ENCODE data around the gene MAEA. TPM values are rescaled to one million over a fixed set of nuclear protein-coding genes. Genes with fewer than 3 reads are reported as not detected.

The MAEA gene
- total RNA-seq, 2 experiments from 2014 or later: 61.5 to 63.2 TPM

- H3K27ac Mint-ChIP-seq: no peak overlapping the region
- Histone ChIP-seq H3K4me3 (ENCODE audit: low read length) (no peak overlapping the region), H3K27me3 (ENCODE audit: control insufficient read depth in 1 of 2, insufficient read depth in 2 of 2, low read length in 2 of 2) (no peaks in the 10 kb centered on the region), H3K4me1 (ENCODE audit: insufficient read depth, low read length) (no peaks in the 10 kb centered on the region), H3K36me3 (ENCODE audit: insufficient read depth, low read length) (peaks cover 33% of the 10 kb centered on the region), H3K9me3 (ENCODE audit: control insufficient read depth in 1 of 2, insufficient read depth in 1 of 2, low read length in 2 of 2) (no peaks in the 10 kb centered on the region), H3K27ac (ENCODE audit: low read depth in 1 of 2, low read length in 2 of 2) (no peak overlapping the region)
- H3K4me3 Mint-ChIP-seq: no peak overlapping the region
- H3K9me3 Mint-ChIP-seq: no peaks in the 10 kb centered on the region
- intact Hi-C loops (cut with DNase I, micrococcal nuclease): no loop called here
- peaks cover 36% of the 10 kb centered on the region for H3K36me3 Mint-ChIP-seq (ENCODE audit: low read depth)
- TF ChIP-seq, protein P1, sequence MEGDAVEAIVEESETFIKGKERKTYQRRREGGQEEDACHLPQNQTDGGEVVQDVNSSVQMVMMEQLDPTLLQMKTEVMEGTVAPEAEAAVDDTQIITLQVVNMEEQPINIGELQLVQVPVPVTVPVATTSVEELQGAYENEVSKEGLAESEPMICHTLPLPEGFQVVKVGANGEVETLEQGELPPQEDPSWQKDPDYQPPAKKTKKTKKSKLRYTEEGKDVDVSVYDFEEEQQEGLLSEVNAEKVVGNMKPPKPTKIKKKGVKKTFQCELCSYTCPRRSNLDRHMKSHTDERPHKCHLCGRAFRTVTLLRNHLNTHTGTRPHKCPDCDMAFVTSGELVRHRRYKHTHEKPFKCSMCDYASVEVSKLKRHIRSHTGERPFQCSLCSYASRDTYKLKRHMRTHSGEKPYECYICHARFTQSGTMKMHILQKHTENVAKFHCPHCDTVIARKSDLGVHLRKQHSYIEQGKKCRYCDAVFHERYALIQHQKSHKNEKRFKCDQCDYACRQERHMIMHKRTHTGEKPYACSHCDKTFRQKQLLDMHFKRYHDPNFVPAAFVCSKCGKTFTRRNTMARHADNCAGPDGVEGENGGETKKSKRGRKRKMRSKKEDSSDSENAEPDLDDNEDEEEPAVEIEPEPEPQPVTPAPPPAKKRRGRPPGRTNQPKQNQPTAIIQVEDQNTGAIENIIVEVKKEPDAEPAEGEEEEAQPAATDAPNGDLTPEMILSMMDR (IDR thresholded peaks at IDR 0.05): no peak
- ChIA-PET CTCF (no interaction called here), POLR2A (no interaction called here)
- ATAC-seq (ENCODE audit: poor library complexity) (no peak), DNase-seq (no peak)
- H3K27me3 Mint-ChIP-seq: no peaks in the 10 kb centered on the region
- H3K4me1 Mint-ChIP-seq (ENCODE audit: low read depth): no peaks in the 10 kb centered on the region
Observed at GRCh38 chr4:1367936-1368289, 78.2 kb downstream of the MAEA start.

DNA sequence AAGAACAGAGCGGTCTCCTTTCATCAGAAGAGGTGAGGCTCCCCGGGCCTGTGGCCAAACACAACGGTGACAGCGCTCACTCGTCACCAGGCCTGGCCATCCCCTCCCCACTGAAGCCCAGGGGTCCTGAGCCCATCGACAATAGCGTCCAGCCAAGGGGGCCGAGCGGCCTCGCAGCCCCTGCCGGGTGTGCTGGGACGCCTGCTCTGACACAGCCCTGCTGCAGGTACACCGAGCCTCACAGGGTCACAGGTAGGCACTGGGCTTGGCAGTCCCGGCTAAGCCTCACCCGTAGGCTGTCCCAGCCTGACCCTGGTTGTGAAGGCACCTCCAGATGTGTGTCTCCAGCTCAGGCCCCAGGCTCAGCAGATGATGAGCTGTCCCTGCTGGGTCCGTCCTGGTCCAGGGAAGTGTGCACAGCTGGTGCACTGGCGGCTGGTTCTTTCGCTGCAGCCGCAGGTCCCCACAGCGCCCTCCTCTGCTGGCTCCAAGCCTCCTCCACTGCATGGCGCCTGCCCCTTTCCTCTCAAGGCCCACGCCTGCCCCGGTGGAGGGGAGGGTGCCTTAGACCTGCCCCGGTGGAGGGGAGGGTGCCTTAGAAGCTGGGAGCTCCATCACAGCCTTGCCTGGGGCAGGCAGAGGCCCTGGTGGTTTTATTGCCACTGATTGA is 78.9 kb downstream of the MAEA start:
- no peak overlapping the region for H3K27ac Mint-ChIP-seq
- H3K4me1 ChIP-seq (ENCODE audit: insufficient read depth, low read length): no peaks in the 10 kb centered on the region
- H3K36me3 Mint-ChIP-seq (ENCODE audit: low read depth): peaks cover 37% of the 10 kb centered on the region
- TF ChIP-seq, protein P1 (IDR thresholded peaks at IDR 0.05): no peak
- H3K9me3 Mint-ChIP-seq: no peaks in the 10 kb centered on the region
- H3K4me1 Mint-ChIP-seq (ENCODE audit: low read depth): no peaks in the 10 kb centered on the region
- no peaks in the 10 kb centered on the region for H3K27me3 Mint-ChIP-seq
- POLR2A ChIA-PET: no interaction called here
- no peak for DNase-seq
- H3K4me3 ChIP-seq (ENCODE audit: low read length): no peak overlapping the region
- no peaks in the 10 kb centered on the region for H3K27me3 ChIP-seq (ENCODE audit: control insufficient read depth in 1 of 2, insufficient read depth in 2 of 2, low read length in 2 of 2)
- H3K4me3 Mint-ChIP-seq: no peak overlapping the region
- H3K36me3 ChIP-seq (ENCODE audit: insufficient read depth, low read length): peaks cover 34% of the 10 kb centered on the region
- CTCF ChIA-PET: no interaction called here
- no peak overlapping the region for H3K27ac ChIP-seq (ENCODE audit: low read depth in 1 of 2, low read length in 2 of 2)
- ATAC-seq (ENCODE audit: poor library complexity): no peak
- intact Hi-C loops (cut with DNase I, micrococcal nuclease): no loop called here
- H3K9me3 ChIP-seq (ENCODE audit: control insufficient read depth in 1 of 2, insufficient read depth in 1 of 2, low read length in 2 of 2): no peaks in the 10 kb centered on the region

- Mint-ChIP-seq H3K9me3 (no peaks in the 10 kb centered on the region), H3K4me3 (no peak overlapping the region), H3K36me3 (ENCODE audit: low read depth) (peaks cover 40% of the 10 kb centered on the region), H3K27ac (no peak overlapping the region), H3K4me1 (ENCODE audit: low read depth) (no peaks in the 10 kb centered on the region), H3K27me3 (no peaks in the 10 kb centered on the region)
- ChIA-PET CTCF (no interaction called here), POLR2A (no interaction called here)
- Histone ChIP-seq H3K4me1 (ENCODE audit: insufficient read depth, low read length) (no peaks in the 10 kb centered on the region), H3K9me3 (ENCODE audit: control insufficient read depth in 1 of 2, insufficient read depth in 1 of 2, low read length in 2 of 2) (no peaks in the 10 kb centered on the region), H3K4me3 (ENCODE audit: low read length) (no peak overlapping the region), H3K27me3 (ENCODE audit: control insufficient read depth in 1 of 2, insufficient read depth in 2 of 2, low read length in 2 of 2) (no peaks in the 10 kb centered on the region), H3K36me3 (ENCODE audit: insufficient read depth, low read length) (peaks cover 34% of the 10 kb centered on the region), H3K27ac (ENCODE audit: low read depth in 1 of 2, low read length in 2 of 2) (no peak overlapping the region)
- peak in 1 of 14 experiments; percentile 5 for DNase-seq
- TF ChIP-seq, protein P1 (IDR thresholded peaks at IDR 0.05): no peak
- intact Hi-C loops (cut with DNase I, micrococcal nuclease): no loop called here
- ATAC-seq (ENCODE audit: poor library complexity): no peak
Observed at GRCh38 chr4:1369091-1369450, 79.4 kb downstream of the MAEA start.
